Measurements from ENCODE around the gene TMEM229B.
A peak's percentile ranks its signal among the peaks of the same experiment; 100 is the strongest.

Gene TMEM229B

DNA sequence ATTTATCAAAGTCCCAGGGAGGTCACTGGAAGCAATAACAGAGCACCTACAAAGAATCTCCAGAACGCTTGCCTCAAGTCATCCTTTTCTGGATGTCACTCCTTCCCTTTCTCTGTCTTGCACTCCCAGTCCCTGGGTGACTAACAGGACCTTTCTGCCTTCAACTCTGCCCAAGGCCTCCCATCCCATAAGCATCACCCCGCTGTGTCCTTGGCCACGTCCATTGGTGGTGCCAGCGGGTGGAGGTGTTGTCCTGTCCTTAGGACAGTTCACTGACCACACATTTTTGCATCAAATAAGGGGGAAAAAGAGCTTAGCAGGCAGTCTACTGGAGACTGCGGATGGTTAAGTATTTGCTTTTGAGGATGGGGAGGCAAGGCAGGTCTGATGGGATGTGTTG, 52.9 kb downstream of the TMEM229B start:
- DNase-seq (ENCODE audit: low spot score), result no peak
- TF ChIP-seq, protein P1, sequence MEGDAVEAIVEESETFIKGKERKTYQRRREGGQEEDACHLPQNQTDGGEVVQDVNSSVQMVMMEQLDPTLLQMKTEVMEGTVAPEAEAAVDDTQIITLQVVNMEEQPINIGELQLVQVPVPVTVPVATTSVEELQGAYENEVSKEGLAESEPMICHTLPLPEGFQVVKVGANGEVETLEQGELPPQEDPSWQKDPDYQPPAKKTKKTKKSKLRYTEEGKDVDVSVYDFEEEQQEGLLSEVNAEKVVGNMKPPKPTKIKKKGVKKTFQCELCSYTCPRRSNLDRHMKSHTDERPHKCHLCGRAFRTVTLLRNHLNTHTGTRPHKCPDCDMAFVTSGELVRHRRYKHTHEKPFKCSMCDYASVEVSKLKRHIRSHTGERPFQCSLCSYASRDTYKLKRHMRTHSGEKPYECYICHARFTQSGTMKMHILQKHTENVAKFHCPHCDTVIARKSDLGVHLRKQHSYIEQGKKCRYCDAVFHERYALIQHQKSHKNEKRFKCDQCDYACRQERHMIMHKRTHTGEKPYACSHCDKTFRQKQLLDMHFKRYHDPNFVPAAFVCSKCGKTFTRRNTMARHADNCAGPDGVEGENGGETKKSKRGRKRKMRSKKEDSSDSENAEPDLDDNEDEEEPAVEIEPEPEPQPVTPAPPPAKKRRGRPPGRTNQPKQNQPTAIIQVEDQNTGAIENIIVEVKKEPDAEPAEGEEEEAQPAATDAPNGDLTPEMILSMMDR (IDR thresholded peaks at IDR 0.05; ENCODE audit: extremely low read depth, missing control alignments), result no peak

DNA sequence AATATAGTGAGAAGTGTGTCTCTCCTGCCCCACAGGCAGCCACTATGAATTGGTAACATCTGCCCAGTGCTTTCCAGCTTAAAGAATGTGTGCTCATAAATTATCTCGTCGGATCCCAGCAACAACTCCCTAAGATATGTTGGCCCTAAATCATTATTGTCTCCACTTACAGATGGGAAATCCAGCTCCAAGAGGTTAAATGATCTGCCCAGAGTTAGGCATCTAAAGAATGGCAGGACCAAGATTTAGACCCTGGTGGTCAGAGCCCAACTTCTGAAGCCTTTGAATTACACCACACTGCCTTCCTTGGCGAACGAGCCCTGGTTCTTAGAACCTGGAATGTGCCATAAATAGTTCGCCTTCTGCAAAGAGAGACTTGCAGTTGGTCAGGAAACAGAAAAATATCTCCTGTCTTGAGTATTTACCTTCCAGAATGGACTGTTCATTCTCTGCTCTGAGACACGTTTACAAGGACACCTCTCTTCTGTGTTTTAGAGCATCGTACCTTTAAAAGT, 56.4 kb downstream of the TMEM229B start:
- no peak for DNase-seq (ENCODE audit: low spot score)
- TF ChIP-seq, protein P1 (IDR thresholded peaks at IDR 0.05; ENCODE audit: extremely low read depth, missing control alignments), result no peak

DNA sequence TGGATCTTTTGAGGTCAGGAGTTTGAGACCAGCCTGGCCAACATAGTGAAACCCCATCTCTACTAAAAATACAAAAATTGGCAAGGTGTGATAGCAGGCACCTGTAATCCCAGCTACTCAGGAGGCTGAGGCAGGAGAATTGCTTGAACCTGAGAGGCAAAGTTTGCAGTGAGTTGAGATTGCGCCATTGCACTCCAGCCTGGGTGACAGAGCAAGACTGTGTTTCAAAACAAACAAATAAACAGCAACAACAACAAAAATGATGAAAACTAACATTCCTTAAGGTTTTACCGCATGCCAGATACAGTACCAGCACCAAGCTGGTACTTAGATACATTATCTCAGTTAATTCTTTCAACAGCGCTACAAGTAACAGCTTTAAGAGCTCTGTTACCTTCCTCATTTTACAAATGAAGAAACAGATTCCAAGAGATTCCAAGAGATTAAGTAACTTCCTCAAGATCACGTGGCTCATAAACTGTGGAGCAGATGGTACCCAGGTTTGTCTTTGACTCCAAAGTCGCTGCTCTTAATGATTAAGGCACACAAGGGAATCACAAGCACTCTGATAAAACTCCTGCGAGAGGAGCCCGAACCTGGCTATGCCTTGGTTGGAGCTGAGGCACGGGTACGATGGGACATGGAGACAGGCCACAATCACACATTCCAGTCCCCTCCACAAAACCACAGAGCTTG, 58.9 kb downstream of the TMEM229B start:
- no peak for DNase-seq (ENCODE audit: low spot score)
- TF ChIP-seq, protein P1 (IDR thresholded peaks at IDR 0.05; ENCODE audit: extremely low read depth, missing control alignments), result no peak

DNA sequence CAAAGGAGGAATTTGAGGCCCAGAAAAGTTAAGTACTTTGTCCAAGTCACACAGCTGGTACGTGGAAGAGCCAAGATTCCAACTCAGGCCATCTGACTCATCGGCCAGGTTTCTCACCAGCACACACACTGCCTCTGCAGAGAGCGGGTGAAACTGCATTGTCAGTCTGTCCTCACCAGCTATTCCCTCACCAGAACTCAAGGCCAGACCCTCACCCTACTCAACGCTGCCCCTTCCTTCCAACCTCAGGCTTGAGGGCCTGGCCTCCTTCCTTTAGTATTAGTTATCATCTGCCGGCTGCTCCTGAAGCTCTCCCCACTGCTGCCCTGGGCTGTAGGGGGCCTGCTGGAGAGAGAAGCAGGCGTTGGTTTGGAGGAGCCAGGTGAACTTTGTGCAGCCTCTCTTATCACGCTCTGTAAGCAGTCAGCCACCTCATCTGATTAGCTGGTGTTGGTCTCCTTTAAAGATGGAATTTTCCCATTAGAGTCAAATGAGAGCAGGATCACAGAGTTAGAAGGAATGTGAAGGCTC, 60.0 kb downstream of the TMEM229B start:
- TF ChIP-seq, protein P1 (IDR thresholded peaks at IDR 0.05; ENCODE audit: extremely low read depth, missing control alignments), result no peak
- DNase-seq (ENCODE audit: low spot score), result no peak

DNA sequence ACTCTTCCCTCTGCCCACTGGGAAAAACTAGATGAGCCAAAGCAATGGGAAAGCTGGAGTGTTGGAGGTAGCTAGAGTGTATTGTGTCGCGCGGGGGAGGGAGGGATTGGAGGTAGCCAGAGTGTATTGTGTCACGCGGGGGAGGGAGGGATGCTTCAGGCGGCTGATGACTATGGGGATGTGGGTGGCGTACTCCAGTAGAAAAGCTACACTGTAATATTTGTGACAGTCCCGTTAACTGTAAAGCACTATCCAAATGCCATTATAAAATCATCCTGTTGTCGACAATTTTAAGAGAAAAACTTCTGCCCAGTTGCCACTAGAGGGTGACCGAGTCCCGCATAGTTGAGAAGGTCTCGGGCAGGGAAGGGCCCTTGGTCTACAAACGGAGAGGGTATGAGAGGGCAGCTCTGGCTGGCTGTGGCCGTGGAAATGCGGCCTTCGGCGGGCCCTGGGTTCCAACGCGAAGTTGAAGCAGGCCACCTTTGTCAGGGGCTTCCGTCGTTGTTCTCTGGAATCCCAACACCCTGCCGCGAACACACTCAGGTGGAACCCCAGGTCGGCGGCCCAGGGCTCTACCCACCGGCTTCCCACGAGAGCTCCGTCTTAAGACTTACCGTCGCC, 61.4 kb downstream of the TMEM229B start:
- peak; percentile 83 for DNase-seq (ENCODE audit: low spot score)
- TF ChIP-seq, protein P1 (IDR thresholded peaks at IDR 0.05; ENCODE audit: extremely low read depth, missing control alignments), result peak; percentile 69

DNA sequence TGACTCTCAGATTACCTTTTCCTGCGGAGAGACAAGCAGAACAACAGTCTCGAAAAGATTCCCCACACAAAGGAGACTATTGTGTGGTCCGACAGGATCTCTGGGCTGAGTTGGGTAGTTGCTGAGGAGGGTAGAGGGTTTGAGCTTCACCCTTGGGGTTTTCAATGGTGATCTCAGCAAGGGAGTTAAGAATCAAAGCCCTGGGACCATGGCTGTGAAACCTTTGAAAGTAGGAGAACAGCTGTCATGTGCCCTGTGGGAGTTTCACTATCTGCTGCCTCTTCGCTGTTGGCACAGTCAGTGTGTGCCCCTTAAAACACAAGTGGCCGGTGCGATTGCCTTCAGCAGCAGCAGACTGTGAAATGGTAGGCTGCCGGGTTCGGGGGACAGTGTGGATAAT, 62.4 kb downstream of the TMEM229B start:
- DNase-seq (ENCODE audit: low spot score), result no peak
- TF ChIP-seq, protein P1 (IDR thresholded peaks at IDR 0.05; ENCODE audit: extremely low read depth, missing control alignments), result no peak

DNA sequence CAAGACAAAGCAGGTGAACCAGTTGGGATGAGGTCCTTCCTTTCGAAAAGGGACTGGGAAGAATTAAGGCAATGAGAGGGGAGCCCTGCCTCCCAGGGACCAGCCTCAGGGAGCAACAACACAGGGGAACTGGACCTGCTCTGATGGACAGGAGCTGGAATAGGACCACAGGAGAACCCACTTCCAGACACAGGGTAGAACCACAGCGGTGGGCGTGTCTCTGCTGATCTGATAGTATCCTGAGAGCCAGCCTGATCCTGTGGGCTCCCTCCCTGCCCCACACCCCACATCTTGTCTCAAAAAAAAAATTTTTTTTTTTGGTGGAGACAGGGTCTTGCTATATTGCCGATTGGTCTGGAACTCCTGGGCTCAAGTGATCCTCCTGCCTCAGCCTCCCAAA, 62.9 kb downstream of the TMEM229B start:
- TF ChIP-seq, protein P1 (IDR thresholded peaks at IDR 0.05; ENCODE audit: extremely low read depth, missing control alignments), result no peak
- DNase-seq (ENCODE audit: low spot score), result no peak

All from GM20000 (cell line).